Central memory CD8-positive, alpha-beta T cell (primary cell): Measurements from ENCODE around the gene ADCY9.
A peak's percentile ranks its signal among the peaks of the same experiment; 100 is the strongest.

ENCODE experiments used
- ATAC-seq: fragments of 150-1000 bp; cut with Tn5 transposase; replicated peaks from 2 replicates; pipeline ENCODE4 v1.10.0; 2022; ENCODE audit warnings: mild to moderate bottlenecking, moderate FRiP score, moderate number of reproducible peaks; ENCODE audit not compliant: poor library complexity, severe bottlenecking; ENCODE audit errors: extremely low read depth
- DNase-seq, 2 donors: peaks; one replicate each; pipeline ENCODE4 v3.0.0; 2021; ENCODE audit warnings: low spot score in 2 of 2
- H3K27ac Mint-ChIP-seq: one replicate; pipeline ENCODE4 v1.8.0; 2022; ENCODE audit warnings: low read depth, mild to moderate bottlenecking, moderate library complexity, mixed read lengths
- H3K27me3 Mint-ChIP-seq: one replicate; pipeline ENCODE4 v1.8.0; 2022; ENCODE audit warnings: mixed read lengths
- H3K36me3 Mint-ChIP-seq: one replicate; pipeline ENCODE4 v1.8.0; 2022; ENCODE audit warnings: mild to moderate bottlenecking, moderate library complexity, mixed read lengths; ENCODE audit not compliant: insufficient read depth
- H3K4me1 Mint-ChIP-seq: one replicate; pipeline ENCODE4 v1.8.0; 2022; ENCODE audit warnings: mixed read lengths
- H3K4me3 Mint-ChIP-seq: one replicate; pipeline ENCODE4 v1.8.0; 2022; ENCODE audit warnings: mild to moderate bottlenecking, moderate library complexity, mixed read lengths
- H3K9me3 Mint-ChIP-seq: one replicate; pipeline ENCODE4 v1.8.0; 2022; ENCODE audit warnings: mixed read lengths

Gene ADCY9

DNA sequence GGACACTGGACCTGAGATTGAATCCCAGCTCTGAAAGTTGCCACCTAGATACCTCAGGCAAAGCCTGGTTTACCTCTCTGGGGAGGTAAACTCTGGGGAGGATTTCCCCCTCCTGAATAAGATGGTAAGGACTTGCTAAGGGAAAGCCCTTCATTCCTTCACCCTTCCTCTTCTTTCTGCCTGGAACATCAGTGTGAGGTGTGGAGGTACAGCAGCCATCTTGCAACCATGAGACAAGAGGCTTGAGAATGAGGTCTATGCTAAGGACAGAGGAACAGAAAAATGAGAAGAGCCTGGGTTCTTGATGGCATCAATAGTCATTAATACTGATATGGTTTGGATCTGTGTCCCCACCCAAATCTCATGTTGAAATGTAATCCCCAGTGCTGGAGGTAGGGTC is 23.7 kb upstream of the ADCY9 start:
- H3K27ac Mint-ChIP-seq: no peak overlapping the region
- DNase-seq (no peak), ATAC-seq (no peak)
- H3K4me1 Mint-ChIP-seq: peaks cover 5% of the 10 kb centered on the region
- no peaks in the 10 kb centered on the region for H3K27me3 Mint-ChIP-seq
- H3K4me3 Mint-ChIP-seq: no peak overlapping the region
- H3K9me3 Mint-ChIP-seq: no peaks in the 10 kb centered on the region
- H3K36me3 Mint-ChIP-seq: no peaks in the 10 kb centered on the region

DNA sequence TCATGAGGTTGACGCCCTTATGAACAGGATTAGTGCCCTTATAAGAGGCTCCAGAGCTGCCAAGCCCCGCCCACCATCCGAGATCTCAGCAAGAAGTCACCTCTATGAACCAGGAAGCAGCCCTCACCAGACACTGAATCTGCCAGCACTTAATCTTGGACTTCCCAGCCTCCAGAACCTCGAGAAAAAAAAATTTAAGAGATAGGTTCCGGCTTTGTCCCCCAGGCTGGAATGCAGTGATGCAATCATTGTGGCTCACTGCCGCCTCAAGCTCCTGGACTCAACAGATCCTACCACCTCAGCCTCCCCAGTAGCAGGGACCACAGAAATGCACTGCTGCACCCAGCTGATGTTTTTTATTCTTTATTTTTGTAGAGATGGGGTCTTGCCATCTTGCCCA is 22.5 kb upstream of the ADCY9 start:
- Mint-ChIP-seq H3K4me3 (no peak overlapping the region), H3K4me1 (peaks cover 5% of the 10 kb centered on the region), H3K9me3 (no peaks in the 10 kb centered on the region), H3K27ac (no peak overlapping the region), H3K36me3 (no peaks in the 10 kb centered on the region), H3K27me3 (no peaks in the 10 kb centered on the region)
- no peak for DNase-seq
- ATAC-seq: no peak

GRCh38 chr16:4137438-4137837 is 21.2 kb upstream of the ADCY9 start:
- no peaks in the 10 kb centered on the region for H3K9me3 Mint-ChIP-seq
- H3K27me3 Mint-ChIP-seq: no peaks in the 10 kb centered on the region
- H3K36me3 Mint-ChIP-seq: no peaks in the 10 kb centered on the region
- no peak overlapping the region for H3K27ac Mint-ChIP-seq
- H3K4me1 Mint-ChIP-seq: peaks cover 3% of the 10 kb centered on the region
- H3K4me3 Mint-ChIP-seq: no peak overlapping the region
- ATAC-seq: no peak
- no peak for DNase-seq

- Mint-ChIP-seq H3K4me1 (no peaks in the 10 kb centered on the region), H3K9me3 (no peaks in the 10 kb centered on the region), H3K4me3 (no peak overlapping the region), H3K36me3 (no peaks in the 10 kb centered on the region), H3K27me3 (peaks cover 5% of the 10 kb centered on the region), H3K27ac (no peak overlapping the region)
- no peak for ATAC-seq
- DNase-seq: no peak
Measured at GRCh38 chr16:4136229-4136813, 20.1 kb upstream of the ADCY9 start.

DNA sequence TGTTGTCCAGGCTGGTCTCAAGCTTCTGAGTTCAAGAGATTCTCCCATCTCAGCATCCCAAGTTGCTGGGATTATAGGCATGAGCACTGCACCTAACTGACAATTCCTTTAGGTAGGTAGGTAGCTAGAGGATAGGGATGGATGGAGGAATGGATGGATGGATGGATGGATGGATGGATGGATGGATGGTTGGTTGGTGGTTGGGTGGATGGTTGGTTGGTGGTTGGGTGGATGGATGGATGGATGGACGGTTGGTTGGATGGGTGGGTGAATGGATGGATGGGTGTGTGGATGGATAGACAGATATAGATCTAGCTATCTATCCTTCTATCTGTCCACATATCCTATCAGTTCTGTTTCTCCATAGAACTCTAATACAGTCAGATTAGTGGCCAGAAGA is 19.3 kb upstream of the ADCY9 start:
- Mint-ChIP-seq H3K36me3 (no peaks in the 10 kb centered on the region), H3K27ac (no peak overlapping the region), H3K4me1 (no peaks in the 10 kb centered on the region), H3K27me3 (peaks cover 8% of the 10 kb centered on the region), H3K9me3 (no peaks in the 10 kb centered on the region), H3K4me3 (no peak overlapping the region)
- ATAC-seq (no peak), DNase-seq (no peak)

- ATAC-seq (no peak), DNase-seq (no peak)
- Mint-ChIP-seq H3K27ac (no peak overlapping the region), H3K4me1 (no peaks in the 10 kb centered on the region), H3K9me3 (no peaks in the 10 kb centered on the region), H3K4me3 (no peak overlapping the region), H3K36me3 (no peaks in the 10 kb centered on the region), H3K27me3 (peaks cover 24% of the 10 kb centered on the region)
Measured at GRCh38 chr16:4133897-4134372, 17.7 kb upstream of the ADCY9 start.

- Mint-ChIP-seq H3K9me3 (no peaks in the 10 kb centered on the region), H3K27ac (no peak overlapping the region), H3K36me3 (no peaks in the 10 kb centered on the region), H3K27me3 (peaks cover 25% of the 10 kb centered on the region), H3K4me3 (no peak overlapping the region), H3K4me1 (no peaks in the 10 kb centered on the region)
- ATAC-seq (no peak), DNase-seq (no peak)
Measured at GRCh38 chr16:4131621-4132020, 15.4 kb upstream of the ADCY9 start.

GRCh38 chr16:4124535-4125294 is 8.5 kb upstream of the ADCY9 start:
- H3K4me3 Mint-ChIP-seq: no peak overlapping the region
- no peaks in the 10 kb centered on the region for H3K36me3 Mint-ChIP-seq
- no peak for DNase-seq
- H3K9me3 Mint-ChIP-seq: no peaks in the 10 kb centered on the region
- H3K27me3 Mint-ChIP-seq: peaks cover 25% of the 10 kb centered on the region
- H3K27ac Mint-ChIP-seq: no peak overlapping the region
- no peak for ATAC-seq
- no peaks in the 10 kb centered on the region for H3K4me1 Mint-ChIP-seq

GRCh38 chr16:4123616-4124300 is 7.5 kb upstream of the ADCY9 start:
- H3K36me3 Mint-ChIP-seq: no peaks in the 10 kb centered on the region
- no peak overlapping the region for H3K4me3 Mint-ChIP-seq
- no peaks in the 10 kb centered on the region for H3K9me3 Mint-ChIP-seq
- ATAC-seq: no peak
- H3K27ac Mint-ChIP-seq: no peak overlapping the region
- peaks cover 16% of the 10 kb centered on the region for H3K27me3 Mint-ChIP-seq
- H3K4me1 Mint-ChIP-seq: no peaks in the 10 kb centered on the region
- DNase-seq: no peak

- Mint-ChIP-seq H3K4me1 (peaks cover 7% of the 10 kb centered on the region), H3K4me3 (no peak overlapping the region)
Measured at GRCh38 chr16:4120176-4120575, 3.9 kb upstream of the ADCY9 start.

GRCh38 chr16:4117250-4117578 is 972 bp upstream of the ADCY9 start:
- Mint-ChIP-seq H3K4me1 (peaks cover 34% of the 10 kb centered on the region), H3K4me3 (peak overlapping the region; percentile 85), H3K27me3 (no peaks in the 10 kb centered on the region), H3K36me3 (peaks cover 11% of the 10 kb centered on the region), H3K9me3 (no peaks in the 10 kb centered on the region), H3K27ac (peak overlapping the region; percentile 57)
- DNase-seq (no peak), ATAC-seq (no peak)

More at GRCh38 chr16:4120176-4120575, 3.9 kb upstream of the ADCY9 start:
- Mint-ChIP-seq H3K9me3 (no peaks in the 10 kb centered on the region), H3K27ac (no peak overlapping the region), H3K27me3 (peaks cover 16% of the 10 kb centered on the region), H3K36me3 (peaks cover 5% of the 10 kb centered on the region)
- DNase-seq (no peak), ATAC-seq (no peak)

- Mint-ChIP-seq H3K4me3 (peak overlapping the region; percentile 77), H3K27me3 (no peaks in the 10 kb centered on the region), H3K4me1 (peaks cover 47% of the 10 kb centered on the region), H3K36me3 (peaks cover 17% of the 10 kb centered on the region), H3K27ac (no peak overlapping the region), H3K9me3 (no peaks in the 10 kb centered on the region)
- DNase-seq (no peak), ATAC-seq (peak; percentile 22)
Measured at GRCh38 chr16:4115949-4116318, 308 bp downstream of the ADCY9 start.
